ENCODE results near the gene GOLGA6A. TPM values are rescaled to one million over a fixed set of nuclear protein-coding genes. Genes with fewer than 3 reads are reported as not detected.

Gene GOLGA6A
- total and polyA plus RNA-seq, 2 of the 8 experiments (the other 6 are each of a cell fraction or from before 2014, with no cell fraction given): 0.80 to 1.0 TPM

DNA sequence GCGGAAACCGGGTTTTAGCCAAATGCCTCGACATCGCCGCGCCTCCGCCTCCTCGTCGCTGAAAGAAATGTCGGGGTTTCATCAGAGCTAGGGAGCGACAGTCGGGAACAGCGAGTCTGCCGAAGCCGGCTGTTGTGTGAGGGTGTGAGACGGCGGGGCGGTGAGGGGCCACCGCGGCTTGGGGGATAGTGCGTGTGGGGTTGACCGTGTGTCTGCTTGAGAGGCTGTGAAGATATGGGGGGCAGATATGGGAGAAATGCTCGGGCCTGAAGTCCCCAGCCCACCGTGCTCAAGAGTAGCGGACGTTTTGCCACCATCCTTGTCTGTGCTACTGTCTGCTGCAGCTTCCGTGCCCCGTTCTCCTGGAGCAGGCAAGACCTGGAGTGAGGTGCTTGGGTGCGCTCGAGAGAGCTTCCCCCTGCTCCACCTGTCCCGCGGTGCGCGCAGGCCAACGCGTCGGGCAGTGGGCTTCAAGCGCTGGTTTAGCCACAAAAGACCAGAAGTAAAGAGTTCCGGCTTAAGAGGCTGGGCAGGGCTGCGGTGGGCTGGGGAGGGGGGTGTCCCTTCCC lies 47.3 kb upstream of the GOLGA6A start (continued):
- TF ChIP-seq, protein P1, sequence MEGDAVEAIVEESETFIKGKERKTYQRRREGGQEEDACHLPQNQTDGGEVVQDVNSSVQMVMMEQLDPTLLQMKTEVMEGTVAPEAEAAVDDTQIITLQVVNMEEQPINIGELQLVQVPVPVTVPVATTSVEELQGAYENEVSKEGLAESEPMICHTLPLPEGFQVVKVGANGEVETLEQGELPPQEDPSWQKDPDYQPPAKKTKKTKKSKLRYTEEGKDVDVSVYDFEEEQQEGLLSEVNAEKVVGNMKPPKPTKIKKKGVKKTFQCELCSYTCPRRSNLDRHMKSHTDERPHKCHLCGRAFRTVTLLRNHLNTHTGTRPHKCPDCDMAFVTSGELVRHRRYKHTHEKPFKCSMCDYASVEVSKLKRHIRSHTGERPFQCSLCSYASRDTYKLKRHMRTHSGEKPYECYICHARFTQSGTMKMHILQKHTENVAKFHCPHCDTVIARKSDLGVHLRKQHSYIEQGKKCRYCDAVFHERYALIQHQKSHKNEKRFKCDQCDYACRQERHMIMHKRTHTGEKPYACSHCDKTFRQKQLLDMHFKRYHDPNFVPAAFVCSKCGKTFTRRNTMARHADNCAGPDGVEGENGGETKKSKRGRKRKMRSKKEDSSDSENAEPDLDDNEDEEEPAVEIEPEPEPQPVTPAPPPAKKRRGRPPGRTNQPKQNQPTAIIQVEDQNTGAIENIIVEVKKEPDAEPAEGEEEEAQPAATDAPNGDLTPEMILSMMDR (IDR thresholded peaks at IDR 0.05; ENCODE audit: control extremely low read depth in 1 of 3, insufficient read depth in 1 of 3, low read depth in 1 of 3, low read length in 3 of 3): no peak
- TF ChIP-seq SRF (IDR thresholded peaks at IDR 0.05; ENCODE audit: low read depth, low read length): no peak

Measured in H1 (cell line).